ENCODE measurements around the gene CELF5.
"Not testable (repeated sequence)": the region's sequence is repeated elsewhere in the genome, so short reads cannot be mapped to it uniquely, and the experiment has no call there.

DNA sequence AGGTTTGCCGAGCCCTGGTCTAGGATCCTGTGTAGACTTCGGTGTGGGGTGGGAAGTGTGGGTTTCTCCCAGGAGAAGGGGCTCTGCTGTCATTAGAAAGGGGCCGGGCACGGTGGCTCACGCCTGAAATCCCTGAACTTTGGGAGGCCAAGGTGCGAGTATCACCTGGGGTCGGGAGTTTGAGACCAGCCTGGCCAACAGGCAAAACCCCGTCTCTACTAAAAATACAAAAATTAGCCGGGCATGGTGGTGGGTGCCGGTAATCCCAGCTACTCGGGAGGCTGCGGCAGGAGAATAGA, 32.7 kb upstream of the CELF5 start:
- not testable (repeated sequence) for TF ChIP-seq POLR2AphosphoS5 (IDR thresholded peaks at IDR 0.05; ENCODE audit: low read depth, low read length)
- TF ChIP-seq, protein P1, sequence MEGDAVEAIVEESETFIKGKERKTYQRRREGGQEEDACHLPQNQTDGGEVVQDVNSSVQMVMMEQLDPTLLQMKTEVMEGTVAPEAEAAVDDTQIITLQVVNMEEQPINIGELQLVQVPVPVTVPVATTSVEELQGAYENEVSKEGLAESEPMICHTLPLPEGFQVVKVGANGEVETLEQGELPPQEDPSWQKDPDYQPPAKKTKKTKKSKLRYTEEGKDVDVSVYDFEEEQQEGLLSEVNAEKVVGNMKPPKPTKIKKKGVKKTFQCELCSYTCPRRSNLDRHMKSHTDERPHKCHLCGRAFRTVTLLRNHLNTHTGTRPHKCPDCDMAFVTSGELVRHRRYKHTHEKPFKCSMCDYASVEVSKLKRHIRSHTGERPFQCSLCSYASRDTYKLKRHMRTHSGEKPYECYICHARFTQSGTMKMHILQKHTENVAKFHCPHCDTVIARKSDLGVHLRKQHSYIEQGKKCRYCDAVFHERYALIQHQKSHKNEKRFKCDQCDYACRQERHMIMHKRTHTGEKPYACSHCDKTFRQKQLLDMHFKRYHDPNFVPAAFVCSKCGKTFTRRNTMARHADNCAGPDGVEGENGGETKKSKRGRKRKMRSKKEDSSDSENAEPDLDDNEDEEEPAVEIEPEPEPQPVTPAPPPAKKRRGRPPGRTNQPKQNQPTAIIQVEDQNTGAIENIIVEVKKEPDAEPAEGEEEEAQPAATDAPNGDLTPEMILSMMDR (IDR thresholded peaks at IDR 0.05): not testable (repeated sequence)
